ENCODE measurements around the gene CWC25. TPM values are rescaled to one million over a fixed set of nuclear protein-coding genes. Genes with fewer than 3 reads are reported as not detected.

Gene CWC25
- total RNA-seq, 1 donor = 17.0 TPM

Small RNA genes within 50 kb of the gene (small RNA-seq; reads per million reads assigned to genes)
- gene MIR4727 (not detected), gene RNU6-866P (not detected), gene SNORA21 (not detected), gene SNORA21B (not detected)

Other genes starting within 250 kb of the CWC25 start
- gene SRCIN1, start 219.4 kb downstream of the CWC25 start, total RNA-seq = under 0.01 TPM
- 0.27 TPM for gene EPOP, start 150.4 kb downstream of the CWC25 start, total RNA-seq
- gene MLLT6, start 120.0 kb downstream of the CWC25 start, total RNA-seq = 71.6 TPM
- 2.4 TPM for gene CISD3, start 95.0 kb downstream of the CWC25 start, total RNA-seq
- gene PCGF2, start 77.0 kb downstream of the CWC25 start, total RNA-seq = not detected
- 298 TPM for gene PSMB3, start 72.6 kb downstream of the CWC25 start, total RNA-seq
- gene PIP4K2B, start 25.8 kb downstream of the CWC25 start, total RNA-seq = 55.5 TPM
- 1,418 TPM for gene RPL23, start 28.4 kb upstream of the CWC25 start, total RNA-seq
- 81.9 TPM for gene LASP1, start 44.7 kb upstream of the CWC25 start, total RNA-seq
- gene FBXO47, start 142.1 kb upstream of the CWC25 start, total RNA-seq = not detected

Measured in hematopoietic multipotent progenitor cell (in vitro differentiated cells).